Bone marrow (tissue), 2 donors: ENCODE results near the gene SYMPK.
A peak's percentile ranks its signal among the peaks of the same experiment; 100 is the strongest.

Experiments
- DNase-seq, 2 donors: peaks; one replicate each; lab custom pipeline; 2025; lab: John Stamatoyannopoulos, UW

SYMPK gene

DNA sequence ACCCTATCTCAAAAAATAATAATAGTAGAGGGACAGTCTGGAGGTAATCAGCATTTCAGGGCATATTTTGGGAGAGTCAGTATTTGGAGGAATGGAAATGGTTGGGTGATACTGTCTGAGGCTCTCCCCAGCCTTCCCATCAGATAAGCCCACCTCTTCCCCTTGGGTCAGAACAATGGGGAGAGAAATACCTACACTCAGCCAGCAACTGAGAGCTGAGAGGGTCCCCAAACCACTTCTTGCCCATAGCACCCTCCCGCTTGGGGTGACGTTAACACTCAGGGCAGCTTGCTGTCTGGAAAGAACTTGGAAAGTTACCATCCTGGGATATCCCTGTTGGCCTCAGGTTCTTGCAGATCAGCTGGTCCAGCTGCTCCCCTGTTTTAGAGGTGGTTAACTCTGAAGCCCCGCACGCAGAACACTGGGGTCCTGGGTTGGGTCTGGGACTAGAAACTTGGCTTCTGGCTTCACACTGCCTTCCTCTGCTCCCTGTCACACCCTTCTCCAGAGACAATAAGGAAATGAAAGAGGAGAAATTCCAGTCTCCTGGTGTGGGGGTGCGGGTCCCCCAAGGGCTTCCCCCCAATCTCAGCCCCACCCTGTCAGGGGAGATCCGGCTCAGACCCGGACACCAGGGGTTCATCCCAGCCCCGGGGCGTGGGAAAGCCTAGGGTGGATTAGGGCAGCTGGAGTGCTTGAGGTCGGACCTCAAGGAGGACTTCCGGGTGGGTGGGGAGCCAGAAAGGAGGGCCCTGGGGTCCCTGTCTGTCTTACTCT lies 3.6 kb upstream of the SYMPK start:
- DNase-seq: no peak

DNA sequence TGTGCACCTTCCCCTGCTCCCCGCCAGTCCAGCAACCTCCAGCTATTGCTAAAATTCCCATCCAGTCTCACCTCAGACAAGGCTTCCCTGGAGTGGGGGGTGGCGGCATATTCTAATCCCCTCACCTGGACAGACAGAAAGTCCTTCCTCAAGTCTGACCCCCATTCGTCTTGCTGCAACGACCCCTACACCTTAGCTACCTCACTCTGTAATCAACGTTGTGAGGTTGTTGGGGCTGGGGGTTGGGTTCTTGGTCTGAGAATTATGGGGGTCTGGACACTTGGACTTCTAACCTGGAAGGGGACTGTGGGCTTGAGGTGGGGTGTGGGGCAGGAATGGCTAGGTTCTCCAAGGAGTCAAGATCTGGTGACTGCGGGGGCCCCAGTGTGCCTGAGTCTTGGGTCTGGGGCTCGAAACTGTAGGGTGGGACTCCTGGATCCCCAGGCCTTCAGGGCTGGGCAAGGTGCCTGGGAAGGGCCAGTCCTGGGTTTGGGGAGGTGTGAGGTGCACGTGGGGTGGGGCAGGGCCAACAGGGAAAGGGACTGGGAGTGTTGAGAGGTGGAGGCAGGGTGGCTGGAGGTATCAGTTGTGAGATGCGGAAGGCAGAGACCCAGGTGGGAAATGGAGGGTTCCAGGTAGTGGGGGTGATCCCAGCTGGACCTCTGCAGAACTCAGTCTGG lies 2.5 kb upstream of the SYMPK start:
- no peak for DNase-seq

DNA sequence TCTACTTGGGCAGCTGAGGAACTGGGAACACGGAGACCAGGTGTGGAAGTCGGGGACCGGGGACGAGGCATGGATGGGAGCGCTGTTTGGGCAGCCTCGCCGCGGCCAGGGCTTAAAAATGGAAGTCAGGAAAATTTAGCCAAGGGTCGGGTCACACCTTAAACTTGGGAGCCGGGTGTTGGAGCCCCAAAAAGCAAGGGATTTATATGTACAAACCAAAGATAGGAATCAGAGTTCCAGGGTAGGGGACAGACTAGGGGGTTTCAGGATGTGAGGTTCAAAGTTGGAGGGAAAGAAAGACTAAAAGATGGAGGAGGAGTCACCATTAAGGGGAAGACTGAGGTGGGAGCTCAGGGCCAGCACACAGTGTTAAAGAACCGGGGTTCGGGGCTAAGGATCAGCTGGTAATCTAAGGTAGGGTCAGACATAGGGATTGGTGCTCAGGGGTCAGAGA lies 1.7 kb upstream of the SYMPK start:
- DNase-seq: no peak

DNA sequence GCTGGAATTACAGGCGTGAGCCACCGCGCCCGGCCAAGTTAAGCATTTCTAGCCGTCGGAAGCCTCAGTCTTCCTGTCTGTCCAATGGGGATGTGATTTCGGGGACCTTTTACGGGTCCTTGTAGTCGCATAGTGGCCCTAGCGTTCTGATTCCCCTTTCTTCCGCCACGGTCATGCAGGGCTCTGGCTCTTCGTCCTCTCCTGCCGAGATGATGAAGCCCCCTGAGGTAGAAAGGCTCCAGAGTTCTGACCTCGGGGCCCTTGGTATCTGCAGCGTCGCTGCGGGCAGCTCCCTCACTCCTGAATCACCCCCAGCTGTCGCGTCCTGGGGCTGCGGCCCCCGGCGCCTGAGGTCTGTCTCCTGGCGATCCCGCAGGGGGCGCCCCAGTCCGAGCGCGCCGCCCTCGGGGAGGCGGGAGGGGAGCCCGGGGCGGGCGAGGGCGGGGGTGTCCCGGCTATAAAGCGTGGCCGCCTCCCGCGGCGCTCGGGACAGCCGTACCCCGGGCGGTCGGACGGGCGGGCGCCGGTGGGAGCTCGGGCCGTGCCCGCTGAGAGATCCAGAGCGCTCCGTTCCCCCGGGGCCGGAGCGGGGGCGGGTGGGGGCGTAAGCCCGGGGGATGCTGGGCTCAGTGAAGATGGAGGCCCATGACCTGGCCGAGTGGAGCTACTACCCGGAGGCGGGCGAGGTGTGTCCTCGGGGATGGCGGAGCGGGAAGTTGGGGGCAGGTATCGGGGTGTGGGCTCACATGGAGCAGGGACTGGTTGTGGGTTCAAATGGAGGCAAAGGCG lies 1.1 kb upstream of the SYMPK start, which contains the start of gene FOXA3:
TSS of gene FOXA3 (plus strand) at position 487 of the 789 bp plus-strand sequence. CDS start at position 618, 131 bp downstream.
- DNase-seq: peak; percentile 19 to 42

DNA sequence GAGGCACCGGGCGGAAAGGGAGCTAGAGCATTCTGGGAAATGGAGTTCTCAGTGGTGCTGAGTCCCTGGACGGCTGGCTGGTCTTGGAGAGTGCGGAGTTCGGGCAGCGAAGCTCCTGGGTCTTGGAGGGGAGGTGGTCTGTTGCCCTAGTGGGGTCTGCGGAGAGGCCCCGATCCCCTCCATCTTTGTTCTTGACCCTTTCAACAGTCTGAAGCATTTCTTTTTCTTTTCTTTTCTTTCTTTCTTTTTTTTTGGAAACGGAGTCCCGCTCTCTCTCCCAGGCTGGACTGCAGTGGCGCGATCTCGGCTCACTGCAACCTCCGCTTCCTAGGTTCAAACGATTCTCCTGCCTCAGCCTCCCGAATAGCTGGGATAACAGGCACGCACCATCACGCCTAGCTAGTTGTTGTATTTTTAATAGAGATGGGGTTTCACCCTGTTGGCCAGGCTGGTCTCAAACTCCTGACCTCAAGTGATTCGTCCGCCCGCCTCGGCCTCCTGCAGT lies 440 bp upstream of the SYMPK start:
- no peak for DNase-seq

DNA sequence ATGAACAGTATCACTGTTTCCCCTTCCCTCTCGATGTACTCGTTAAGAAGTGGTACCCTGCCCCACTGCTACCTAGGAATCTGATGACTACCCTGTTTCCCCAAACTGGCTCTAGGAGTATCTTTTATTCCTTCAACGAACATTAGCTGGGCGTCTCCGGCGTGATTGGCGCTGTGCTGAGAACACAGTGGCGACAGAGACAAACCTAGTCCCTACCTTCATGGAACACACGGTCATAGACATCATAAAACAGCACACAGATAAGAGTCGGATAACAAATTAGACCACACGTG lies 730 bp downstream of the SYMPK start:
- no peak for DNase-seq

DNA sequence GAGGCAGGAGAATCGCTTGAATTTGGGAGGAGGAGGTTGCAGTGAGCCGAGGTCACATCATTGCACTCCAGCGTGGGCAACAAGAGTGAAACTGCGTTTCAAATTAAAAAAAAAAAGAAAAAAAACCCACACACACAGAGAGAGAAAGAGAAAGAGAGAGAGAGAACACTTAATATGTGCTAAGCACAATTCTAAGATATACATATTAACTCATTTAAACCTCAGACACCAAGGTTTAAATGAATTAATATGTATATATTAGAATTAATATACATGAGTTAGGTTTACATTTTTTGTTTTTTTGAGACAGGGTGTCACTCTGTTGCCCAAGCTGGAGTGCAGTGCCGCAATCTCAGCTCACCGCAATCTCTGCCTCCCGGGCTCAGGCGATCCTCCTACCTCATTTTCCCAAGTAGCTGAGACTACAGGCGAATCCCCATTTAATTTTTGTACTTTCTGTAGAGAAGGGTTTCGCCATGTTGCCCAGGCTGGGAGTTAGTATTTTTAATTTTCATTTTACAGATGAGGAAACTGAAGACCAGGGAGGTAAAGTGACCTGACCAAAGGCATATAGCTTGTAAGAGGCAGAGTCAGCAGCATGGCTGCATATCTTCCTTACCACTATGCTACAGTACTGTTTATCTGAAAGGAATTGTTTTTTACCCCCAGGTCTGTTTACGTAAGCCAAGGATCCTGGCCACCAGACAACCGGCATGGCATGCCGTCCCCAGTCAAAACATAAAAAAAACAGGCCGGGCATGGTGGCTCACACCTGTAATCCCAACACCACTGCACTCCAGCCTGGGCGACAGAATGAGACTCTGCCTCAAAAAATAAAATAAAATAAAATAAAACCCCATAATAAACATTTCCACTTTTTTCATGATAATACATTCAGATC lies 2.3 kb downstream of the SYMPK start:
- DNase-seq: no peak

DNA sequence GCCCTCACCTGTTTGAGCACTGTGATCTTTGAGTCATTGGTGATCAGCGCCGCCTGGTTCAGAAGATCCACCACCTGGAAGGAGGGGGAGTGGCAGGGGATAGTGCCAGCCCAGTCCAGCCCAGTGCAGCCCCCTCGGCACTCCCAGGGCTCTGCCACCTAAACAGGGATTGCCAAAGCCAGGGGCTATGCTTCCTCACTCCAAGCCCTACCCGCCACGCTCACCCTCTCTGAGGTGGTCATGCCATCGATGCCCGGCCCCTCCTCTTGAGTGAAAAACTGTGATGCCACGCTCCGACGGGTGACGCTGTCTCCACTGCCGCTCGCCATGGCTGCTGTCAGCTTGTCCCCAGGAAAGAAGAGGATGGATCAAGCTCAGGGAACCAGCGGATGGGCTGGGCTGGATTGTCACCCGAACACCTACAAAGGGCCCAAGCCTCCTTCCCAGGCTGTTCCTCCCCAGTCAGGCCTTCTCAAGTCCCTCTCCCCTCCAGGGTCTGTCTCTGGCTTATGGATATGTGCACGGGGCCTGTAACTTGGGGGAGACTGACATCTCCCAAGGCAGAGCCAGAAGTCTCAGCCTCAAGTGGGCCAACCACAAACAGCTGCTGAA lies 8.7 kb downstream of the SYMPK start:
- DNase-seq: no peak

DNA sequence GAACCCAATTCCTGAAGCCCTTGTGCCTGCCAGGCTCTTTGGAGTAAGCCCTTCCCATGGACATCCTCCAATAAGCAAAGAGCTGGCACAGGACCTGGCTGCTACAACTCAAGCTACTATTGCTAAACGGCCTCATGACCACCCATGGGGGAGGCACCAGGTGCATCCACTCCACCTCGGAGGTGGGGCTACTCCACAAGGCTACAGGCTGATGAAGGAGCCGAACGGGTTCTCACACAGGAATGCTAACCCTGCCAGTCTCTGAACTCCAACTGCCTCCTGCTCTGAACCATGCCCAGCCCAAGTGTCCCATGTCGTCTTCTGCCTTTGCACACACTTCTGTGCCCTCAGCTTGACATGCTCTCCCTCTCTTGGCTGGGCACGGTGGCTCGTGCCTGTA lies 10.0 kb downstream of the SYMPK start:
- DNase-seq: no peak

DNA sequence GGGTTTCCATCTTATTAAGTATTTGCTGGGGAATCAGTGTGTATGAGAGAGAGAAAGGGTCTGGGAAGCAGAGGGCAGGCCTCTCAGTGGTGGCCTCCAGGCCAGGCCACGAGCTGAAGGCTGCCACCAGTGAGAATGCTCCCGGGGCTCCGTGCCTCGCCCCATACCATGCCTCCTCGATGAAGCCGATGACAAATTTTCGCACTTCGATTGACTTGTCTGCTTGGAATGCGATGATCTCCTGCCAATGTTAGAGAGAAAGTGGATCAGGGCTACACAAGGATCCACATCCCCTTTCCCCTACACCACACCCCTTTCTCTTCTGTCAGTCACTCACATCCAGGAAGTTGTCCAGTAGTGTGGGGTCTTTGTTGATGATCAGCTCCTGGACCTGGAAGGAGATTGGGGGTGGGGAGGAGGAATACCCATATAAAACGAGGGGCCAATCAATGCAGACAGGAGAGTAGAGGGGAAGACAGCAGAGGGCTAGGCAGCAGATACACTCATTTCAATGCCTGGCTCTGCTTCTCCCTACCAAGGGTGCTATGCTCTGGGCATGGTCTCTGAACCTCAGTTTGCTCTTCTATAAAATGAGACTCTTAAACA lies 10.7 kb downstream of the SYMPK start:
- DNase-seq: no peak

DNA sequence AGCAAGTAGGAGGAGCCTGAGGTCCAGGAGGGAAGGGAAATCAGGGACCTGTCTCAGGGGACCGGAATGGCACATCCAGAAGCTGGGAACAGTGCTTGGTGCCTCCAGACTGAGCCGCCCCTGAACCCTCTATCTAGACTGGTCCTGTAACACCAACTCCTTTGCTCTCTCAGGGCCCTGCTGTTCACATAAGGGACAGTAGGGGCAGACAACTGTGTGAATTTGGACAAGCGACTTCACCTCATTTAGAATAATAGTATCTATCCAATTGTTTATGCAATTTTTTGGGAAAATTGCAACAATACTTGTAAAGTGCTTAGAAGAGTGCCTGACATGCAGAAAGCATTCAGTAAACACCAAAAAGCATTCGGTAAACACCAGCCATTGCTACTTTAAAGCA lies 14.0 kb downstream of the SYMPK start:
- no peak for DNase-seq

DNA sequence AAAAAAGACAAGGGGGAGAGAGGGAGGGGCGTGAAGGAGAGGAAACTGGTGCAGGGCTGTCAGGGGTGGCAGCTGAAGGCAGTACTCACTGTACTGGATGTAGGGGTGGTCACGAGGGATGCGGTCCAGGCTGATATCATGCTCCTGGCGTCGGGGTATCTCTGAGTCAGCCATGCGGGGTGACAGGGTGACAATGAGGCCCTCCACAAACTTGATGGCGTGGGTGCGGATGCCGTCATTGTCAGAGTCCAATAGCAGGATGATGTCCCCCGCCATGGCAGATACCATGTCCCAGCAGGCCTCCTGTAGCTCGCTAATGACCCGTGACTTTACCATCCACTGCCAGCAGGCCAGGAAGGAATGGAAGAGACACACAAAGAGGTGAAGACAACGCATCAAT lies 15.3 kb downstream of the SYMPK start:
- no peak for DNase-seq

DNA sequence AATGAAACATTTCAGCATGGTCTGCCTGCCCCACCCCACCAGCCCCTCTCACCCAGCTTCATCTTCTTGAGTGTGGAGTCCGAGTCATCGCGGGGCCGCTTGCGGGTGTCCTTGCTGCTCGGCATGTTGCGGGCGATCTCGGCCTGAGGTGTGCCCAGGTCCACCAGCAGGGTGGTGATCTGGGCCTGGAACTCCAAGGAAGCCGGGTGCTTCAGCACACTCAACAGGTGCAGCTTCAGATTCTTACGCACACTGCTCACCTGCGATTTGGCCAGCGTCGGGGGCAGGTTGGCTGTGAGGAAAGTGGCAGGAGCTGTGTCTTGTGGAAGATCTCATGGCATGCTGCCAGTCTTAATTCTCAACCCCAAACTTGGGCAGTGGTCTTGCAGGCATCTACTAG lies 20.7 kb downstream of the SYMPK start:
- DNase-seq: no peak

DNA sequence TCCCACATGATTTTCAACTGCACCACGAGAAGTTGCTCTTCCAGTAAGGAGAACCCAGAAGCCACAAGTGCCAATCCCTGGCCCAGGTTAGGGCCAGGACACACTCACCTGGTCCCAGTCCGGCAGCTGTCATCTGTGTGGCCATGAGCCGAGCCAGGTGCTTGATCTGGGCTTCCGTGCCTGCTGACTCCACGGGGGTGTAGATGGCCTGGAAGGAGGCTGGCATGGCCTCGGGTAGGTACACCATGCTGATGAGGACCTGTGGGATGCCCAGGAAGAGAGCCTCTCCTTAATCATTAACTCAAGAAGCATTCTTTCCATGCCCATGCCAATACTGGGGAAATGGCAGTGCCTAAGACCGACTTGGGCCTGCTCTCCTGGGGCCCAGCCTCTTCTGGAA lies 28.0 kb downstream of the SYMPK start:
- DNase-seq: no peak

DNA sequence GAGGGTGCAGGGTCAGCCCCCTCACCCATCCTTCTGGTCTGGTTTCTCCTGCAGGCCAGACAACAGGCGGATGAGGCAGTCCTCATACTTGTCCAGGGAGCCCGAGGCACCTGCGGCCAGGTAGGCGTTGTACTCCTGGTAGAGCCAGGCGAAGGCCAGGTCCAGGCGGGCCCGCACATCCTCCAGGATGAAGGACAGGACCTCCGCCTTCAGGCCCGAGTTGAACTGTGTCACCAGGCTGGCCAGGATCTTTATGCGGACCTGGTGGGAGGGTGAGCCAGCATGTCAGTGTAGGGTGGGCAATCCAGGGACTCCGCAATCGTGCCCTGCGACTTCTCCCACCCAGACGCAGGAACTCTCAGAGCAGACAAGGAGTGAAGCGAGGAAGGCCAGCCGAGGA lies 34.0 kb downstream of the SYMPK start:
- no peak for DNase-seq

DNA sequence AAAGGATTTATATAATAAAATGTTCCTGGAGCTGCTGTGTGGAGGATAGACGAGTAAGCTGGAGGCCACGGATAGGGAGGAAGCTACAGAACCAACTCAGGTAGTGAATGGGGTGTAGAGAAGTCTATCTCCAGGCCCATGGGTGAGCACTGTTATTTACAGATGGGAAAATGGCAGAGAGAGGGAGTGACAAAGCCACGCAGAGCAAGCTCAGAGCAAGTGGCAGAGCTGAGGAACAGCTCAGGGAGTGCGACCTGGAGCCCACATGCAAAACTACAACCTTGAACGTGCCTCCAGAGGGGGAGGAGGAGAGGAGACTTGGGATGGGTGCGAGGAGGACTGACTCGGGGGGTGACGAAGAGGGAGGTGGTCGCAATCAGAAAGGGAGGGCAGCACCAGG lies 34.4 kb downstream of the SYMPK start:
- no peak for DNase-seq

DNA sequence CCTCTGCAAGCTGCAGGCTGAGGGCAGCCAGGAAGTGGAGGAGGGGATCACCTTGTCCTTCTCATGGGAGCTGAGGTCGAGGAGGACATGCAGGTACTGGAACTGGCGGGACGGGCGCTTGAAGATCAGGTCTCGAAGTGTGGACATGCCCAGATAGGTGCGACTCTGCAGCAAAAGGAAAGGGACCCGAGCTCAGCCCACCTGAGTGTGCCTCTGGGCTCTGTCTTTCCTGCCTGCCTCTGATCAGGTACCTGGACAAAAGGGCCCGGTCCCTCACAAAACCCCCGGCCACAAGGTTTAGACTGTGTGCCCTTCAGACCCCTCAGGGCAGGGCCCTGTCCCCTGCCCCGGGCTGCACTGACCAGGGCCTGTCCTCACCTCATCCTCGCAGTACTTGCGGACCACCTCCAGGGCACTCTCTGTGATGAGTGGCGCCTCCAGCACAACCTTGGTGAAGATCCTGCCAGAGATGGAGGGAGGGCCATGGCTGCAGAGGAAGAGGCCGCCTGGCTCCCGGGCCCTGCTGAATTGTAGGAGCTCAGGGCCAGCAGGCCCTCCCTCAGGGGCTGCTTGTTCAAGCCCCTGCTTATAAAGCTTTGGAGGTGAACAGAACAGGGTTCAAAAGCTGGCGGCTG lies 35.4 kb downstream of the SYMPK start:
- DNase-seq: no peak

DNA sequence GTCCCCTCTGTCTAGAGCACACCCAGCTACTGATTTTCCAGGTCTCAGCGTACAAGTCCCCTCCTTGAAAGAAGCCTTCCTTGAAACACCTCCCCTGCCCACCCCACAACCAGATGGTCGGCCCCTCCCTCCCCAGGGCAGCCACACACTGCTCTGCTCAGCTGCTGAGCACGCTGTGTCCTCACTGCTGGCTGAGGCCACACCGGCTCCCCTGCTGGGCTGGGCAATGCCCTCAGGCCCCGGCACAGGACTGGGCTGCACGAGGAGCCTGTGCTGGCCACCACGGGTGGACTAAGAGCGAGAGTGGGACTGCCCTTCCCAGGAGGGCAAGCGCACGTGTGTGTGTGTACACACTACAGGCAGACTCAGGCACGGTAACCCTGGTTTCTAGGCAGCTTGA lies 36.0 kb downstream of the SYMPK start:
- no peak for DNase-seq

DNA sequence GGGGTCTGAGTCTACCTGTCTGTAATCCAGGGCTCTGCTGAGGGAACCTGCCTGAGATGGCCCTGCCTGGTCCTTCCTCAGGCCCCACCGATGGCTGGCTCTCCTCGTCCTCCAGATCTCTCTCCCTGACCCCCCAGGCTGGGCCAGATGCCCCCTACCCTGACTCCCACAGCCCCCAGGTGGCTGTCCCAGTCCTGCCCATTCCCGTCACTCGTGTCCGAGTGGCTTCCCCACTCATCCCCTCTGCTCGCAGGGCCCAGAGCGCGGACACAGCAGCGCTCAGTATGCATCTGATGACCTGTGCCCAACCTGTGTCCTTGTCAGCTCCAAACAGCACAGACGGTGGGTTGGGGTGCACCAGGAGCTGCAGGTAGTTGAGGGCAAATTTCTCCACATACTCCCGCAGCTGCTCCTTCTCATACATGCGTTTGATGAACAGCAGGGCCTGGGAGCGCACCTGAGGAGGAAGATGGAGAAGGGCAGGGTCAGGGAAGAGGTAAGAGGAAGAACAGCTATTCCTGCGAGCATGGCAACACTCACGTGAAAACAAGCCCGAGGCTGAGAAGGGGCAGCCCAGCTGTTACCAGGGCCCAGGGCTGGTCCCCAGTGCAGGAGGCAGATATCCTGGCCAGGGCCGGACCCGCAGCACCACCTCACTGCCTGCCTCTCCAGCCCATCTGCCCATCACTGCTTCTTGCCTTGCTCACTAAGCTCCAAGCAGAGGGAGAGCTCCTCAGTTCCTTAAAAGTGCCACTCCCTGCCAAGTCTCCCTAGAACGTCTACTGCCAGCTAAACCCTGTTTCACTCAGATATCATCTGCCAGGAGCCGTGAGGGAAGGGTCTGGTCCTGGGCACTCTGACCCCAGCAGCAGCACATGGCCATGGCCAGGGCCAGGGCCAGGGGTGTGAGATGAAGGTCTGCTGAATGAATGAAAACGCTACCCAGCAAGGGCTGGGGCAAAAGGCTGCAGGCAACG lies 36.7 kb downstream of the SYMPK start:
- DNase-seq: no peak
